ENCODE measurements around the gene ABCG1.

Gene ABCG1

DNA sequence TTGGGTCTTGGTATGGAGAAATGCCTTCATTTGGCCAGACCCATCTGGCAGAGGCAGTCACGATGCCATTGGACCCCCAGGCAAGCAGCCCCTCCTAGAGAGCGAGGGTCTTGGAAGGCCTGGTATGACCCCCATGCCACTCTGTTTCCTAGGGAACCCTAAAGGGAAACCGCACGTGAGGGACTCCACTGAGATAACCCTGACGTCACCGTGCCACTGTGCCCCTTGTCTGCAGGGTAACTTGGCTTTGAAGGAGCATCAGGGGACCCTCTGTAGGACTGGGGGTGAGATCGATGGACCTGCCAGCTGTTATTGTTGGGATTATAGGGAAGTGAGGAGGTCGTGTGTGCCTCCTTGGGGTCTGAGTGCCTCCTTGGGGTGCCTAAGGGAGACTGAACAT, 34.5 kb downstream of the ABCG1 start:
- no peaks in the 10 kb centered on the region for H3K36me3 ChIP-seq (ENCODE audit: control insufficient read depth, insufficient read depth, low read length)
- DNase-seq (ENCODE audit: extremely low read depth, insufficient read length): no peak
- H3K27me3 ChIP-seq (replicated peaks; ENCODE audit: control insufficient read depth, insufficient read depth, low read length): 0 out of 2 replicates have a peak, but pooled peaks cover 1% of the 10 kb centered on the region
- TF ChIP-seq, protein P1, sequence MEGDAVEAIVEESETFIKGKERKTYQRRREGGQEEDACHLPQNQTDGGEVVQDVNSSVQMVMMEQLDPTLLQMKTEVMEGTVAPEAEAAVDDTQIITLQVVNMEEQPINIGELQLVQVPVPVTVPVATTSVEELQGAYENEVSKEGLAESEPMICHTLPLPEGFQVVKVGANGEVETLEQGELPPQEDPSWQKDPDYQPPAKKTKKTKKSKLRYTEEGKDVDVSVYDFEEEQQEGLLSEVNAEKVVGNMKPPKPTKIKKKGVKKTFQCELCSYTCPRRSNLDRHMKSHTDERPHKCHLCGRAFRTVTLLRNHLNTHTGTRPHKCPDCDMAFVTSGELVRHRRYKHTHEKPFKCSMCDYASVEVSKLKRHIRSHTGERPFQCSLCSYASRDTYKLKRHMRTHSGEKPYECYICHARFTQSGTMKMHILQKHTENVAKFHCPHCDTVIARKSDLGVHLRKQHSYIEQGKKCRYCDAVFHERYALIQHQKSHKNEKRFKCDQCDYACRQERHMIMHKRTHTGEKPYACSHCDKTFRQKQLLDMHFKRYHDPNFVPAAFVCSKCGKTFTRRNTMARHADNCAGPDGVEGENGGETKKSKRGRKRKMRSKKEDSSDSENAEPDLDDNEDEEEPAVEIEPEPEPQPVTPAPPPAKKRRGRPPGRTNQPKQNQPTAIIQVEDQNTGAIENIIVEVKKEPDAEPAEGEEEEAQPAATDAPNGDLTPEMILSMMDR (IDR thresholded peaks at IDR 0.05; ENCODE audit: insufficient read depth, low read length, poor library complexity, severe bottlenecking): no peak
- H3K4me3 ChIP-seq (replicated peaks; ENCODE audit: low read depth, low read length): no peak overlapping the region

DNA sequence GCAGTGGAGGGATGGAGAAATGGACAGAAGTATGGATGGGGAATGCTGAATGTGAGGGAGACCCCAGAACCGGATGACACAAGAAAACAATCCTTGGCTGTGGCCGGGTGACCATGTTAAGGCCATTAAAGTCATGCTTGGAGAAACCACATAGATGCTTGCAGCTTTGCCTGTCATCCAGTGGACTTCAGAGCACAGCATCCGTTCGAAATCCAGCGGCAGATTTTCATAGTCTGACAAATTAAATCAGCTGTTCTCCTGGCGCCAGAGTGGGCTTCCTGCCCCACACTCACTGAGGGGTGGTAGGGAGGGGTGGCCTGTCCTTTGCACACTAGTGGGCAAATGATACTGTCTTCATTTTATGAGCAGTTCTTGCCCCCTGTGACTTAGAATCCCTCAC, 35.1 kb downstream of the ABCG1 start:
- Histone ChIP-seq H3K36me3 (ENCODE audit: control insufficient read depth, insufficient read depth, low read length) (no peaks in the 10 kb centered on the region), H3K4me3 (replicated peaks; ENCODE audit: low read depth, low read length) (no peak overlapping the region), H3K27me3 (replicated peaks; ENCODE audit: control insufficient read depth, insufficient read depth, low read length) (0 out of 2 replicates have a peak, but pooled peaks cover 1% of the 10 kb centered on the region)
- no peak for DNase-seq (ENCODE audit: extremely low read depth, insufficient read length)
- TF ChIP-seq, protein P1 (IDR thresholded peaks at IDR 0.05; ENCODE audit: insufficient read depth, low read length, poor library complexity, severe bottlenecking): no peak

DNA sequence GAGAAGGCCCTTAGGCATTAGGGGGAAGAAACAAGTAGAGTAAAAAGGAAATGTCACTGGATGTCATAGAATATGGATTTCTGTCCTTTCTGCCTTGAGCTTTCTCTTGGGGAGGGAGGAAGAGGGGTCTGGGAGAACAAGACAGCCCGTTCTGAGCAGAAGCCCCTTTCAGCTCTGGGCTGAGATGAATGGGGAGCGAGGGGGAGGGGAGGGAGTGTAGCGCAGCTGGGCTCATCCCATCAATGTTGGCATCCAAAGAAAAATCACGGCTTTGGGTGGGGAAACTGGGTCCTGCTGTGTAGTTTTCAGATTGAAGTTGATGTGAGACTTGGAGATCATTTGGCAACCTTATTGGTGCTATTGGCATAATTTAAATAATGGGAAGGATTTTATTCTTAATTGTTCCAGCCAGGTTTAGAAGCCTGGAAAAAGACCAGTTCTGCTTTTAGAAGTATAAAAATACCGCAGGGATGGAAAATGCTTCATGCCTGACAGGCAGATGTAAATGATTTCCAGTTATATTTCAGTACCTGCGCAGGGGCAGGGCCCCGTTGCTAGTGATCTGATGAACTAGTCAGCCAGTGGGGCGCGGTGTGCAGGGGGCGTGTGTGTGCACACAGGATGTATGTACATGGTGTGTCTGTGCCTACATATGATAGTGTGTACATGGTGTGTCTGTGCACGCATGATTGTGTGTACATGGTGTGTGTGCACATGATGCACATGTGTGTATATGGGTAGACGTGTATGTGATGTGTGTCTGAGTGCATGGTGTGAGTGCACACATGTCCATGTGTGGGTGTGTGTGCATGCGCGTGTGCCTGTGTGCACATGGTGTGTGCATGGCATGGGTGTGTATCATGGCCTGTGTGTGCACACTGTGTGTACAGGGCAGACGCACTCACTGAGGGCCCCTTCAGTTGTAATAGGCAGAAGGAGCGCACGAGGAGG, 36.0 kb downstream of the ABCG1 start:
- TF ChIP-seq, protein P1 (IDR thresholded peaks at IDR 0.05; ENCODE audit: insufficient read depth, low read length, poor library complexity, severe bottlenecking): no peak
- H3K27me3 ChIP-seq (replicated peaks; ENCODE audit: control insufficient read depth, insufficient read depth, low read length): 0 out of 2 replicates have a peak, but pooled peaks cover 1% of the 10 kb centered on the region
- no peak overlapping the region for H3K4me3 ChIP-seq (replicated peaks; ENCODE audit: low read depth, low read length)
- DNase-seq (ENCODE audit: extremely low read depth, insufficient read length): no peak
- no peaks in the 10 kb centered on the region for H3K36me3 ChIP-seq (ENCODE audit: control insufficient read depth, insufficient read depth, low read length)

DNA sequence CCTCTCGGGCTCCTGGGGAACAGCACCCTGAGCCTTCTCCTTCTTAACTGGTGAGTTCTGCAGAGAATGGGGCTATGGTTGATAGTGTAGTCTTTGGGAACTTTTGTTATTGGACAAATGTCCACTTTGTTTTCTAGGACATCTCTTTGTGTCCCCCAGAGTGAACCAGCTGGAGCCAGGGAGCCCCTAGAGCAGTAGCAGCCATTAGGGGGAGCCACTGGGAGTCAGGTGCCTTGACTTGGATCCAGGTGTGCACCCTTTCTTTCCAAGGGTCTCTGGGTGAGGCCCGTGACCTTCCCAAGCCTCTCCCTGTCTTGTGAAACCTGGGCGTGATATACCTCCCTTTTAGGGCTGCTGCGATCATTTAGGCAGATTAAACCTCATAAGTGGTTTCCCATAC, 36.9 kb downstream of the ABCG1 start:
- Histone ChIP-seq H3K27me3 (replicated peaks; ENCODE audit: control insufficient read depth, insufficient read depth, low read length) (0 out of 2 replicates have a peak, but pooled peaks cover 1% of the 10 kb centered on the region), H3K4me3 (replicated peaks; ENCODE audit: low read depth, low read length) (no peak overlapping the region), H3K36me3 (ENCODE audit: control insufficient read depth, insufficient read depth, low read length) (no peaks in the 10 kb centered on the region)
- DNase-seq (ENCODE audit: extremely low read depth, insufficient read length): no peak
- TF ChIP-seq, protein P1 (IDR thresholded peaks at IDR 0.05; ENCODE audit: insufficient read depth, low read length, poor library complexity, severe bottlenecking): peak; percentile 39

DNA sequence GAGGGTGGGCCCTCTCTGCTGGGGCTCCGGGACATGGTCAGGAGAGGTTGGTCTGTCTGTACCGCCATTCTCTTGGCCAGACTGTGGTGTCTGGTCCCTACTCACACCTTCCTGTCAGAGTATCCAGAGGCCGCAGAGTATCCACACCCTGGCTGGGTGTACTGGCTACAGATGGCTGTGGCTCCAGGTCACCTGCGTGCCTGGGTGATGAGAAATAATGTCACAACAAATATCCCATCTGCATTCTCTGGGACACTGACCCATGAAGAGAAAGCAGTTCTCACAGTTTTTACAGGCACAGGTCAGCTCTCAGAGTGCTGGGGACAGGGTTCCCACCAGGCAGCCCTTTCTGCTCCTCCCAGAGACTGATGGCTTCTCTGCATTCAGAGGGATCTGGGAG, 37.4 kb downstream of the ABCG1 start:
- TF ChIP-seq, protein P1 (IDR thresholded peaks at IDR 0.05; ENCODE audit: insufficient read depth, low read length, poor library complexity, severe bottlenecking): no peak
- Histone ChIP-seq H3K36me3 (ENCODE audit: control insufficient read depth, insufficient read depth, low read length) (no peaks in the 10 kb centered on the region), H3K4me3 (replicated peaks; ENCODE audit: low read depth, low read length) (no peak overlapping the region), H3K27me3 (replicated peaks; ENCODE audit: control insufficient read depth, insufficient read depth, low read length) (0 out of 2 replicates have a peak, but pooled peaks cover 1% of the 10 kb centered on the region)
- no peak for DNase-seq (ENCODE audit: extremely low read depth, insufficient read length)

All from GM06990 (cell line).